ELR (cell line): ENCODE results near the gene PJVK.
"Not testable (repeated sequence)": the region's sequence is repeated elsewhere in the genome, so short reads cannot be mapped to it uniquely, and the experiment has no call there.

Experiments
- DNase-seq: peaks from one replicate; pipeline ENCODE4 v3.0.0-alpha.2; 2015; ENCODE audit warnings: low read depth

The PJVK gene, protein sequence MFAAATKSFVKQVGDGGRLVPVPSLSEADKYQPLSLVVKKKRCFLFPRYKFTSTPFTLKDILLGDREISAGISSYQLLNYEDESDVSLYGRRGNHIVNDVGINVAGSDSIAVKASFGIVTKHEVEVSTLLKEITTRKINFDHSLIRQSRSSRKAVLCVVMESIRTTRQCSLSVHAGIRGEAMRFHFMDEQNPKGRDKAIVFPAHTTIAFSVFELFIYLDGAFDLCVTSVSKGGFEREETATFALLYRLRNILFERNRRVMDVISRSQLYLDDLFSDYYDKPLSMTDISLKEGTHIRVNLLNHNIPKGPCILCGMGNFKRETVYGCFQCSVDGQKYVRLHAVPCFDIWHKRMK

GRCh38 chr2:178450774-178451525 is at the start of gene PJVK, which contains the start of gene PRKRA:
Gene PJVK, plus strand, starts transcription at chr2:178451378. Its CDS starts 2,032 bp downstream, at chr2:178453410.
Gene PRKRA, minus strand, starts transcription at chr2:178451175. Its CDS starts 145 bp downstream, at chr2:178451030.
- peak; percentile 97 for DNase-seq

DNA sequence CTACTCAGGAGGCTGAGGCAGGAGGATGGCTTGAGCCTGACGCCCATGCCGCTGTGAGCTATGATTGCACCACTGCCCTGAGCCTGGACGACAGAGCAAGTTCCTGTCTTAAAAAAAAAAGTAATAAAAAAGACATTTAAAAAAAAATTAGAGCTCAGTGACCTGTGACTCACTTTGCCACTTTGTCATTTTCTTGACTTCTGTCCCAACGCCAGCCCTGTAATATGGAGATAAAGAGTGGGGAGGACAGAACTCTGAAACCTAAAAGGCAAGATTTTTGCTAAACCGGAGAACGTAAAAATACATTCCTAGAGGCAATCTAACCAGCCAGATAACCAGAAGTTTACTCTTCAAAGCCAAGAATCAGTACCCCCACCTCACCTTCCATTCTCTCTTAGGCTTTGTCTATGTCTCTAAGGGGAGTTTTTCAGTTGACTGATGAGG is 49.2 kb upstream of the PJVK start:
- DNase-seq: no peak

- peak; percentile 20 for DNase-seq
These were observed 47.4 kb upstream of the PJVK start for GRCh38 chr2:178403671-178404306.

- peak; percentile 93 for DNase-seq
These were observed 46.8 kb upstream of the PJVK start for GRCh38 chr2:178404368-178404767.

- DNase-seq: no peak
These were observed 41.9 kb upstream of the PJVK start for GRCh38 chr2:178409261-178409660.

- no peak for DNase-seq
These were observed 39.1 kb upstream of the PJVK start for GRCh38 chr2:178412047-178412446.

- DNase-seq: not testable (repeated sequence)
These were observed 38.7 kb upstream of the PJVK start for GRCh38 chr2:178412453-178412852.

DNA sequence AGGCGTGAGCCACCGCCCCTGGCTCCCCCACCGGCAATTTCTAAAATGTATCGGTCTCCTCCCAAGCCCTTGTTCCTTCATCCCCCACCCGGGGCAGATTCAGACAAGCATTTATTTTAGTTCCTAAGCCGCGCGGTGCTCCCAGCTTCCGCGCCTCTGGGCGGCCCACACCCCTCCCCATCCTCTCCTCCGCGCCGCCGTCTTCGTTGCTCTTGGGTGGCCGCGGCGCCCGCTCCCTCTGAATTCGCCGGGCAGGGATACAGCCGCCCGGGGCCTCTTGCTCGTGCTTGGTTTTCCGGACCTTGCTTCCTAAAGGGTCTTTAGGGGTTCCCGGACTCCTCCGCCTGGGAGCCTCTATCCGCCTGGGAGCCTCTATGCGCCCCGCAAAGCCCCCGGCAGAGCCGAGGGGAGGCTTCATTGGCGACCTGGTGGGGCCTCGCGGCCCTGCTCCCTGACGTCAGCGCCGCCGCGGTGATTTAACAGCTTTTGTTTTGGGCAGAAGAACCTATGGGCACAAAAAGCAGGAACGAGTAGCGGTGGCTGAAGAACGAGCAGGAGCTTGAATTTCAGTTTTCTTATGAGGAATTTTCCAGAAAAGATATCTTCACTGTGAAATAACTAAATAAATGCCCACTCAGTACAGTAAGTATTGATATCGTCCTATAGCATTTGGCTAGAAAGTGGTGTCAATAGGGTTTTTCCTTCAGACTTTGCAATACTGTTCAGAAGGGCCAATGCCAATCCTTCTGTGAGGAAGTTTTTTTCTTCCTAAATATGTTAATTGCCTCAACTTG is 37.5 kb upstream of the PJVK start:
- DNase-seq: peak; percentile 86

DNA sequence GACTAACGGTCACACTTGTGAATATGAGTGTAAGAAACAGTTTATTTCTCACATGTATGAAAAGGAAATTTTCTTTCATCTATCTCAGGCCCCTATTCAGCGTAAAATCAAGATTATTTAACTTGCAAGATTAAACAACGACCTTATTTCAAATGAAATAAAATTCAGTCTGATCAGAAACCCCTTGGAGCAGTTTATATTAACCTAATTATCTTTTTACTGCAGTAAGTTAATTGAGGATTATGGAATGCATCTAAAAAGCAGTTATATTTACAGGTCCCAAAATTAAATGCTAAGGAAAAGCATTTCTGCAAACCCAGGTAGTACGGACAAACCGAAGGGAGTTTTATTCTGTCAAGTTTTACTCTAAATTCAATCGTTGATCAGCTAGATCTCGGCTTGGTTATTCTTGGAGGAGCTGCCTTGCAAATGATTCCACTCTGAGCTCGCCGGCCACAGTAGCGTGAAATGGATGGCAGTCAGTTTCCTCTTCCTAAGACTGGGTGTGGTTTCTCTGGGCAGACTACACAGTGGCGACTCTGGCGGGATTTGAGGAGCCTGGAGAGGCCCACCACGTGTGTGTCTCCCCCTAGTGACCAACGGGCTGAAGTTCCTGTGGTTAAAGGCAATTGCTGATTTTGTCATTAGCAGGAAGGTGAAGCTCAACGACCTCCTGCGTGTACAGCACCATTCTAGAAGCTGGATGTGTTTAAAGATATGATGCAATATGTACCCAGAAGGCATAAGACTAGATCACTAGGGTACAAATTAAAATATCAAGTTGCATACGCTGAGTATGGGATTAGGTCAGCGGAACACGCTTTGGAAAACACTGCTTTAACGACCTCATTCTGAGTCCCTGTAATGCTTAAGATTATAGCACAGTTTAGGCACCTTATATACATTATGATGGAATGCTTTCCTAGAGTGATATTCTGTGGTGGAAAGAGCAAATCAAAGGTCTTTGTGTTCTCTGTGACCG is 36.6 kb upstream of the PJVK start:
- peak; percentile 97 for DNase-seq

DNA sequence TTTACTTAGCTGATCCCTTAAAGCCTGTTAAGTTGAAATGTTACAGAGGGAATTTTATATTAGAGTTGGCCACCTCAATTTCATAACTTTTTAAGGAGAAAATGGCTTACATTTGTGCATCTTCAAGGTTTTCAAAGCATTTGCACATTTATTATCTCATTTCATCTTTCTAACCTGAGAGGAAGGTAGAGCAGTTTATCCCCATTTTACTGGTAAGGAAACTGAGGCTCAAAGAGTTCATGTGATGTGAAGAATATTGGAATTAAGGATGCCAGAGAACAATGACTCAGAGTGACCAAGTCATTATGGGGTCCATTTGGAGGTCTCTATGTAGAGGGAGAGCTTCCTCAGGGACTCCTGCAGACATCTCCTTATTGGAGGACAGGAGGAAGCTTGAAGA is 35.2 kb upstream of the PJVK start:
- DNase-seq: no peak

- no peak for DNase-seq
These were observed 33.3 kb upstream of the PJVK start for GRCh38 chr2:178417916-178418315.

DNA sequence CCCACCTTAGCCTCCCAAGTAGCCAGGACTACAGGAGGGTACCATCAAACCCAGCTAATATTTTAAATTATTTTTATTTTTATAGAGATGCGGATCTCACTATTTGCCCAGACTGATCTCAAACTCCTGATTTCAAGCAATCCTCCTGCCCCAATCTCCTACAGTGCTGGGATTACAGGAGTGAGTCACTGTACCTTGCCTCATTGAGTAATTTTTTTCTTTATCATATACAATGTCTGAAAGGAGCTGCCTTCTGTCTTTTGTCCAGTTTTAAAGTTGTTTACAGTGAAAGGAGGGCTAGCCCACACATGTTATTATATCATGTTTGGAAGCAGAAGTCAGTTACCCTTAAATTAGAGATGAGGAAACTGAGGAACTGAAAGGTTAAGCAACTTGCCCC is 32.8 kb upstream of the PJVK start:
- DNase-seq: peak; percentile 45

DNA sequence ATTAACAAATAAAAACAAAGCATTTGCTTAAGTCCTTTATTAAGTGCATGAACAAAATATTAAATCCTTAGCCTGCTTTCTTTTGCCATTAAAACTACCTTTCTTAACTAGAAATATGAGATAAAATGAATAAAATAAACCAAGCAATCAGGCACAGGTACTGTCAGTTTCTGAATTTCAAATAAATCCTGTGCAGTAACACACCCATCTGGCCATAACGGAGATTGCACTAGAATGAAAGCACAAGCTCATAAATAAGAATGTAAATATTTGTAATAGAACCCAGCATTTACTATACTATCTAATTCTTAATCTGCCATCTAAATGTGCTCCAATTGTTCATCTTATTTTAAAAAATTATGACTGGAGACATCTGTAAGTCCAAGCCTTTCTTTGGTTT is 32.1 kb upstream of the PJVK start:
- peak; percentile 45 for DNase-seq

DNA sequence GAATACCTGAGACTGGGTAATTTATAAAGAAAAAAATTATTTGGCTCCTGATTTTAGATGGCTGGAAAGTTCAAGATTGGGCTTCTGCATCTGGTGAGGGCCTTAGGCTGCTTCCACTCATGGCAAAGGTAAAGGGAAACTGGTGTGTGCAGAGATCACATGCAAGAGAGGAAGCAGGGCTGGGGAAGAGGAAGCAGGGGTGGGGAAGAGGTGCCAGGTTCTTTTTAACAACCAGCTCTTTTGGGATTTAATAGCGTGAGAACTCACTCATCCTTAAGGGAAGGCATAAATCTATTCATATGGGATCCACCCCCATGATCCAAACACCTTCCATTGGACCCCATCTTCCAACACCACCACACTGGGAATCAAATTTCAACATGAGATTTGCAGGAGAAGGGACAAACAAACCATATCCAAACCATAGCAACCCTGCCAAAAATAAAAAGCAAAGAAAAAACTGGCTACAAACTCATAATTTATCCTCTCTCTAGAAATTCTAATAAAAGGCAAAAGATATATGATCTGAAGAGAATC is 30.6 kb upstream of the PJVK start:
- no peak for DNase-seq

GRCh38 chr2:178422097-178422496 is 29.1 kb upstream of the PJVK start:
- DNase-seq: no peak

DNA sequence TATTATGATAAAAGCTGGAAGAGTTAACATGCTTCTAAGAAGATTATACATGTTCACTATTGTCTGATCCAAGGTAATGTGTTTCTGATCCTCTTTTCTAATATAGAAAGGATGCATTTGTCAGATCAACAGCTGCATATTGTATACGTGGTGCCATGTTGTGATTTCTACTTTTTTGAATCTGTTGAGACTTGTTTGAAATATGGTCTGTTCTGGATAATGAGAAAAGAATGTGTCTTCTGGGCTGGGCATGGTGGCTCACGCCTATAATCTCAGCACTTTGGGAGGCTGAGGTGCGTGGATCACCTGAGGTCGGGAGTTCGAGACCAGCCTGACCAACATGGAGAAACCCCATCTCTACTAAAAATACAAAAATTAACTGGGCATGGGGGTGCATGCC is 27.4 kb upstream of the PJVK start:
- DNase-seq: not testable (repeated sequence)

DNA sequence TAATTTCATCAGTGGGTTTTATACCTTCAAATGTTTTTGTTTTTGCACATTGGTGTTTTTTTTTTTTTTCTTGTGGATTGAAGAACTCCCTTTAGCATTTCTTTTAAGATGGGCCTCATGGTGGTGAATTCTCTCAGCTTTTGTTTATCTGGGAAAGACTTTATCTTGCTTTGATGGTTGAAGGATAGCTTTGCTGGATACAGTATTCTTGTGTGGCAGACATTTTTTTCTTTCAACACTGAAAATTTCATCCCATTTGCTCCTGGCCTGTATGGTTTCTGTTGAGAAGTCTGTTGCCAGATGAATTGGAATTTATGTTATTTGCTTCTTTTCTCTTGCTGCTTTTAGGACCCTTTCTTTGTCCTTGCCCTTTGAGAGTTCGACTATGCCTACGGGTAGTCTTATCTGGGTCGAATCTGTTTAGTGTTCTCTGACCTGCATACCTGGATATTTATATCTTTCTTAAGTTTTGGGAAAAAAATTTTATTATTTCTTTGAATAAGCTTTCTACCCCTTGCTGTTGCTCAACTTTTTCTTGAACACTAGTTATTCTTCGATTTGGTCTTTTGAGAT is 25.8 kb upstream of the PJVK start:
- DNase-seq: no peak

- DNase-seq: no peak
These were observed 24.8 kb upstream of the PJVK start for GRCh38 chr2:178426388-178426787.

- no peak for DNase-seq
These were observed 23.7 kb upstream of the PJVK start for GRCh38 chr2:178427458-178427857.

DNA sequence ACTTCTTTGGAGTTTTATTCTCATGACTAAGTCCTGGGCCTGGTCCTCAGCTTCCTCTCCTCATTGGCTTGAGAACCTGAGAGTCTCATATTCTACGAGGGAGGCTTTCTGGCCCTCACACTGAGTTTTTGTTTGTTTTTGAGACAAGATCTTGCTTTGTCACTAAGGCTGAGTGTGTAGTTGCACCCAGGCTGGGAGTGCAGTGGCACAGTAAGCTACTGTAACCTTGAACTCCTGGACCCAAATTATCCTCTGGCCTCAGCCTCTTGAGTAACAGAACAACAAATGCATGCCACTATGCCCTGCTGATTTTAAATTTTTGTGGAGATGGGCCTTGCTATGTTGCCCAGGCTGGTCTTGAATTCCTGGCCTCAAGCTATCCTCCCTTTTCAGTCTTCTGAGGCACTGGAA is 22.8 kb upstream of the PJVK start:
- DNase-seq: no peak
